Measurements from ENCODE around the gene AMHR2.
"Not testable (repeated sequence)": the region's sequence is repeated elsewhere in the genome, so short reads cannot be mapped to it uniquely, and the experiment has no call there.

Gene AMHR2

DNA sequence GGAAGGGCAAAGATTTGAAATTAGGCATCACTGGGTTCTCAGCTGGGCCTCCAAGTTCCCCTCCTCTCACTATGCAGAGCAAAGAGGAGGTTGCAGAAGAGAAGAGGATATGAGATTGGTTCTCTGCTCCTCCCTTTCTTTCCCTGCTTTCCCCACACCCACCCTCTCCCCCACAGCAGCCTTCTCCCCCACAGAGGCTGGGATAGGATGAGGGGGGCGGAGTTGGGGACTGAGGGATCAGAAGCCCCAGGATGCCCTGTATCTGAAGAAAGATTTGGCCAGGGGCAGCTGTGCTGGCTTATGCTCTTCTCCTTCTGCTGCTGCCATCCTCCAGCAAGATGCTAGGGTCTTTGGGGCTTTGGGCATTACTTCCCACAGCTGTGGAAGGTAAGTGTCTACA lies at the start of gene AMHR2:
TSS of gene AMHR2 (plus strand) at position 259 of the 400 bp plus-strand sequence. CDS start at position 339, 80 bp downstream.
- DNase-seq = no peak

DNA sequence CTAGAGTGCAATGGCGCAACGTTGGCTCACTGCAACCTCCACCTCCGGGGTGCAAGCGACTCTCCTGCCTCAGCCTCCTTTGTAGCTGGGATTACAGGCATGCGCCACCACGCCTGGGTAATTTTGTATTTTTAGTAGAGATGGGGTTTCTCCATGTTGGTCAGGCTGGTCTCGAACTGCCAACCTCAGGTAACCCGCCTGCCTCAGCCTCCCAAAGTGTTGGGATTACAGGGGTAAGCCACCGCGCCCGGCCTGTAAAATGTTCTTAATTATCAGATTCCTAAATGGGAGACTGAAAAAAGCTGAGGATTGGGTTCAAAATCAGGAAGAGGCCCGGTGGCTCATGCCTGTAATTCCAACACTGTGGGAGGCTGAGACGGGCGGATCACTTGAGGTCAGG lies 49.4 kb upstream of the AMHR2 start:
- DNase-seq = not testable (repeated sequence)

DNA sequence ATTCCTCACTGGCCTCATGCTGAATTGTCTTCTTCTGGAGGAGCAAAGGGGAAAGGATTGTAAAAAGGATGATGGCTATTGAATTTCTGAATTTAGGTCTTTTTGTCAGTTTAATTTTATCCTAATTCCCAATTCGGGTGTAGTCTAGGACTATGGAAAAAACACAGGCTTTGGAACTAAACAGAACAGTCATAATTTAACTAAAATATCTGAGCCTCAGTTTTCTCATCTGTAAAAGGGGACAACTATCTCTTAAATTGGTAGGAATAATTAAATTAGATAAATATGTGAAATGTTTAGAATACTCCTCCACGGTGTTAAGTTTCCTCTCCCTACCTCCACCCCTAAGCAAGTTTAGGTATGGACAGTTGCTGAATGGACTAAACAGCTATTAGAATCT lies 46.9 kb upstream of the AMHR2 start:
- no peak for DNase-seq

DNA sequence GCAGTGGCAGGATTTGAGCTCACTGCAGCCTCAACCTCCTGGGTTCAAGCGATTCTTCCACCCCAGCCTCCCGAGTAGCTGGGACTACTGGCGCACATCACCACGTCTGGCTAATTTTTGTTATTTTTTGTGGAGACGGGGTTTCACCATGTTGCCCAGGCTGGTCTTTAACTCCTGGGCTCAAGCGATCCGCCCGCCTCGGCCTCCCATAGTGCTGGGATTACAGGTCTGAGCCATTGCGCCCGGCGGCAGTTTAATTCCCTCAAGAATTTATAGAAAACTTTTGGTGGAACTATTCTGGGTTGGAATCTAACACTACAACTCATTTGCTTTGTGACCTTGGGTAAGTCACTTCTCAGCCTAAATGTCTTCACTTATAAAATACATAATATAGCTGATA lies 45.4 kb upstream of the AMHR2 start:
- no peak for DNase-seq

DNA sequence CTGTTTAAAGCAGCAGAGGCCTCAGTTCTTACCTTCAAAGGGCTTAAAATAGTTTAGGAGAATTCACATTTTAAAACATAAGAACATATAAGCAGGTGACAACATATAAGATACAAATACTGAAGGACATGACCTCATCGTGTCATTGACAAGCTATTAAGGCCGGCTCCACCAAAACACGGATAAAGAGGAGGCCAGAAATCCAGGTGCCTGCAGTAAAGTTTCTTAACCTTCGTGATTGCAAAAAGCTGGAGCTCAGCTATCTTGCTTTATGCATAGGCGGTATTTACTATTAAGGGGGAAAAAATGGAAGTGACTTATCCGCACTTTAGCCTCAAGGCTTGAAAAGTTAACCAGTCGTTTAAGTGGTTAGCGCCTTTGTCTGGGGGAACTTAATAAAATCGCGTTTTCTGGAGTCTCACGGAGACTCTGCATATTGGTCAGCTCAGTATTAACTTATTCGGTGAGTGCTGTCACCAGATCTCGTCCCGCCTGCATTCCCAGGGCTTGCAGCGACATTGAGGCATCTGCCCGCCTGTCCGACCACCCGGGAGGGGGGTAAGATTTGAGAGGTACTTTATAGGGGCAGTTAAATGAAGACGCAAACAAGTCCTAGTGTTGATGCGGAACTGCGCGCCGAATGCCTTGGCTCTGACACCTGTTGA lies 44.8 kb upstream of the AMHR2 start:
- no peak for DNase-seq

DNA sequence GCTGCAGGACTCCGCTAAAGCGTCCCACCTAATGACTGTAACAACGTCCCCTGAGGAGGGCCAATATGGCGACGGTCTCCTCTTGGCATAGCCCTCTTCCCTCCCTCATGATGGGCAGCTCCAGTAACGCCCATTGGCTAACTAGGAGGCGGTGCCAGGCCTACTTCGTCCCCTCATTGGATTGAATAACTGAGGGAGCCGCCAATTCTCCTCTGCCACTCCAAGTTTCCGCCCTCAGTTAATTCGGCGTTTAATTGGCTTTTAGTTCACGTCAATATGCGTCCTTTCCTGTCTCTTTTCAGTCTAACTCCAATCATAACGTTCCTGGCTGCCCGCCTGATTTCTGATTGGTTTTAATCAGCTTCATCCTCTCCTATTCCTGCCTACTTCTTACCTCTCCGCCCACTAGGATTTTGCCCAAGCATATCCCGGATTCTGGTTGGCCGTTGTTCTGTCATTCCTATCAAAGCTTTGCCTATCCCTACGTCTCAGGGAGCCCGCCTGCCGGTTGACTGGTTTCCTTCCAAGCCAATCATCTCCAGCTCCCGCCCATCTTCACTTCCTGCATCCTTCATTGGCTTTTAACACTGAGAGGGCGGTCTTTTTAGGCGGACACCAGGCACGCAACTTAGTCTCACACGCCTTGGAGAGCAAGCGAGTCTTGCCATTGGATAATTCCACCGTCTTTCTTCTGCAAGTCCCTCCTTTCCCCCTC lies 44.1 kb upstream of the AMHR2 start:
- peak; percentile 100 for DNase-seq

DNA sequence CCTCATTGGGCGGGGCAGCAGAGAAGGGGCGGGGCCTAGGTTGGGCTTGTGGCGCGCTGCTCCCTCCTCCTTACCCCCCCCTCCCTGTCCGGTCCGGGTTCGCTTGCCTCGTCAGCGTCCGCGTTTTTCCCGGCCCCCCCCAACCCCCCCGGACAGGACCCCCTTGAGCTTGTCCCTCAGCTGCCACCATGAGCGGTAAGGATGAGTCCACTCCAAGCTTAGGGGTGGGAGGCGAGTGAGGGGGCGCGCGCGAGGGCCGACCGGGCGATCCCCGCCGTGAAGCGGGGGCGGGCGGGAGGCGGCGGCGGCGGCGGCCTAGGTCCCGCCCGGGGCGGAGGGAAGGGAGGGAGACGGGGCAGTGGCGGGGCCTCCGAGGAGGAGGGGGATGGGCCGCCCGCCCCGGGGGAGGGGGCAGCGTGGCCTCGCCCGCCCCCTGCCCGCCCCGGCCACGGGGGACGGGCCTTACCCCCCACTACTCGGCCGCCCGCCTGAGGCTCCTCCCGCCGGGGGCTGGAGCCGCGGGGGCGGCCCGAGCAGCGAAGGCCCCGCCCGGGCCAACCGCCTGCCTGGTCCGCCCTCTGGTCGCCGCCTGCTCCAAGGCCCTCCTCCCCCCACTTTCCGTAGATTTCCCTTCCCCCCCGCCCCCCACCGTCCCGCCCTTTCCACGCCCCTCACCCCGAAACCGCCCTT lies 43.4 kb upstream of the AMHR2 start, which contains the start of gene SP1:
TSS of gene SP1 (plus strand) at position 73 of the 690 bp plus-strand sequence. CDS start at position 189, 116 bp downstream.
- DNase-seq = peak; percentile 10

DNA sequence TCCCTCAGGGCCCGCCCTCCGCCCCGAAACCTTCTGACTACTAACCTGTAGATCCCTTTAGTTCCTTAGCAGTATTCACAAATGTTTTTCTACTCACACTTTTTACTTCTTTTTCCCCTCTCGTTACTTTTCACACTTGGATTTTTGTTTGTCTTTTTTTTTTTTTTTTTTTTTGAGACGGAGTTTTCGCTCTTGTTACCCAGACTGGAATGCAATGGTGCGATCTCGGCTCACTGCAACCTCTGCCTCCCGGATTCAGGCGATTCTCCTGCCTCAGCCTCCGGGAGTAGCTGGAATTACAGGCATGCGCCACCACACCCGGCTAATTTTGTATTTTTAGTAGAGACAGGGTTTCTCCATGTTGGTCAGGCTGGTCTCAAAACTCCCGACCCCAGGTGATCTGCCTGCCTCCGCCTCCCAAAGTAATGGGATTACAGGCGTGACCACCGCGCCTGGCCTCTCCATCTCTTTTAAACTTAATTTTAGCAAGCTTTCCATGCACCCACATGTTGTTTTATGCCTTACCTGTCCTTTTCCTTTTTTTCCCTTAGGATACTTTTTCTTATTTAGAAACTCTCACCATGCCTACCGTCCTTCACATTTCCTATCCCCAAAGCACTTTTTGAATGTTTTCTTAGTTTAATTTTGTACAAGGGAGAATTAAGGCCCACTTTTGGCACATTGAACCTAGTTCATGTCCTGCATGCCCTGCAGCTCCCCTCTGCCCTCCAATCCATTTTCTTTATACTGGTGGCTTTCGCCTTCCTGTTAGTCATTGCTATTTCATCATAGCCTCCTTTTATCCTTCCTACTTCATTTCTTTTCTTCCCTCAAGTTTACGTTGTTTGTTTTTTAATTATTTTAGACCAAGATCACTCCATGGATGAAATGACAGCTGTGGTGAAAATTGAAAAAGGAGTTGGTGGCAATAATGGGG lies 42.6 kb upstream of the AMHR2 start:
- DNase-seq = no peak

DNA sequence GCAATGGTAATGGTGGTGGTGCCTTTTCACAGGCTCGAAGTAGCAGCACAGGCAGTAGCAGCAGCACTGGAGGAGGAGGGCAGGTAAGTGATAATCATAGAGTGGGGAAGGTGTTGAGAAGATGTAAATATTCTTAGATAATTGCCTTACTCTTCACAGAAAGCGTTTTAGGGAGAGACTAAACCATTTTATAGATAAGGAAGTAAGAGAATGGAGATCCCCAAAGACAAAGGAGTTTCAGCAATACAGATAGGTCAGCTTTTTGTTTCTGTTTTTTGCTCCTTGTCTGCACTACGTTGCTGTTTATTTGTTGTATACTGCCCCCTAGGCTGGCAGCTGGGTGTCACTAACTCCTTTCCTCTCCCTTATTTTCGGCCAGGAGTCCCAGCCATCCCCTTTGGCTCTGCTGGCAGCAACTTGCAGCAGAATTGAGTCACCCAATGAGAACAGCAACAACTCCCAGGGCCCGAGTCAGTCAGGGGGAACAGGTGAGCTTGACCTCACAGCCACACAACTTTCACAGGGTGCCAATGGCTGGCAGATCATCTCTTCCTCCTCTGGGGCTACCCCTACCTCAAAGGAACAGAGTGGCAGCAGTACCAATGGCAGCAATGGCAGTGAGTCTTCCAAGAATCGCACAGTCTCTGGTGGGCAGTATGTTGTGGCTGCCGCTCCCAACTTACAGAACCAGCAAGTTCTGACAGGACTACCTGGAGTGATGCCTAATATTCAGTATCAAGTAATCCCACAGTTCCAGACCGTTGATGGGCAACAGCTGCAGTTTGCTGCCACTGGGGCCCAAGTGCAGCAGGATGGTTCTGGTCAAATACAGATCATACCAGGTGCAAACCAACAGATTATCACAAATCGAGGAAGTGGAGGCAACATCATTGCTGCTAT lies 41.7 kb upstream of the AMHR2 start:
- DNase-seq = no peak

DNA sequence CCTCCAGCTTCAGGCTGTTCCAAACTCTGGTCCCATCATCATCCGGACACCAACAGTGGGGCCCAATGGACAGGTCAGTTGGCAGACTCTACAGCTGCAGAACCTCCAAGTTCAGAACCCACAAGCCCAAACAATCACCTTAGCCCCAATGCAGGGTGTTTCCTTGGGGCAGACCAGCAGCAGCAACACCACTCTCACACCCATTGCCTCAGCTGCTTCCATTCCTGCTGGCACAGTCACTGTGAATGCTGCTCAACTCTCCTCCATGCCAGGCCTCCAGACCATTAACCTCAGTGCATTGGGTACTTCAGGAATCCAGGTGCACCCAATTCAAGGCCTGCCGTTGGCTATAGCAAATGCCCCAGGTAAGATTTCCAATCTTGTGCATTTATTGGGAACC lies 40.4 kb upstream of the AMHR2 start:
- DNase-seq = no peak

DNA sequence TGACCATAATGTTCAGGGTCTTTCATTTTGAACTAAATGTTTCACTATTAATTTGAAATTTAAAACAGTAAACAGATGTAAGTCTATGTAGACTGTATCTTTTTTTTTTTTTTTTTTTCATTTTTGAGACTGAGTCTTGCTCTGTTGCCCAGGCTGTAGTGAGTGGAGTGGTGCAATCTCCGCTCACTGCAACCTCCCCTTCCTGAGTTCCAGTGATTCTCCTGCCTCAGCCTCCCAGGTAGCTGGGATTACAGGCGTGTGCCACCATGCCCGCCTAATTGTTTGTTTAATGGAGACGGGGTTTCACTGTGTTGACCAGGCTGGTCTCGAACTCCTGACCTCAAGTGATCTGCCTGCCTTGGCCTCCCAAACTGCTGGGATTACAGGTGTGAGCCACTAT lies 37.3 kb upstream of the AMHR2 start:
- DNase-seq = not testable (repeated sequence)

DNA sequence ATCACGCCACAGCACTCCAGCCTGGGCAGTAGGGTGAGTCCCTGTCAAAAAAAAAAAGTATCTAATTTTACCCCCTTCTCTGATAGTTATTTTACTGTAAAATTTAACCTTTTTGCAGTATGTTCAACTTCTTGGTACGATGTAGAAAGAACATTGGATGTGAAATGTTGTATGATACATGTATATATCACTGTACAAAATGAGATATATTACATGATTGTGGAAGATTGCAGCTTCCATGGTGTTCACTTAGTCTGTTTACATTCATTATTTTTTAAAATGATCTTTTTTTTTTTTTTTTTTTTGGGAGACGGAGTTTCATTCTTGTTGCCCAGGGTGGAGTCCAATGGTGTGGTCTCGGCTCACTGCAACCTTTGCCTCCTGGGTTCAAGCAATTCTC lies 34.7 kb upstream of the AMHR2 start:
- DNase-seq = no peak

DNA sequence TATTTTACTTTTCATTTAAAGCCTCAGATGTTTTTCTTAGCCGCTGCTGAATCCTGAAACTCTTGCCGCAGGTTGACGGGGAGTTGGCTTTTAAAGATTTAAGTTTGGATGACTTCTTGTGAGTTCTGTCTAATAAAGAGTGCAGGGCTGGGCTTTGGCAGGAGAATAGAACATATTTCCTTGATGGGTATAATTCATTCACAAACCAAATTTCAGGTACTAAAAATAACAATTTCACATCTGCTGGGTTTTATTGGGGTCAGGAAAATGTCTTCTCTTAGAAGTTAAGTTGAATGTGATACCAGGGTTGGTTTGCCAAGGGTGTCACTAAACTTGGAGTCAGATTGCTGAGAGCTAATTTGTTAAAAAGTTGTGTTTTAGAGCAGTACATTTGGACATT lies 34.0 kb upstream of the AMHR2 start:
- DNase-seq = no peak

DNA sequence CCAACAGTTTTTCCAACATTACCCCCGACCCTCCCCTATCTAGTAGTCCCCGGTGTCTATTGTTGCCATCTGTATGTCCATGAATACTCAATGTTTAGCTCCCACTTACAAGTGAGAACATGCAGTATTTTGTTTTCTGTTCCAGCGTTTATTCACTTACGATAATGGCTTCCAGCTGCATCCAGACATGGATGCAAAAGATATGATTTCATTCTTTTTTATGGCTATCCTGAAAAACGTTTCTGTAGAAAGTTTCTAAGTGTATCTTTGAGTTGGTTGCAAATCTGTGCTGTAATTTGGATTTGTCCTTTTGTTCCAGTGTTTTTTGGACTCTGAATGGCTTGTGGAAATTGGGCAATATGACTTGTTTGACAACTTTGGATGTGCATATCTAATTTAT lies 31.9 kb upstream of the AMHR2 start:
- no peak for DNase-seq

DNA sequence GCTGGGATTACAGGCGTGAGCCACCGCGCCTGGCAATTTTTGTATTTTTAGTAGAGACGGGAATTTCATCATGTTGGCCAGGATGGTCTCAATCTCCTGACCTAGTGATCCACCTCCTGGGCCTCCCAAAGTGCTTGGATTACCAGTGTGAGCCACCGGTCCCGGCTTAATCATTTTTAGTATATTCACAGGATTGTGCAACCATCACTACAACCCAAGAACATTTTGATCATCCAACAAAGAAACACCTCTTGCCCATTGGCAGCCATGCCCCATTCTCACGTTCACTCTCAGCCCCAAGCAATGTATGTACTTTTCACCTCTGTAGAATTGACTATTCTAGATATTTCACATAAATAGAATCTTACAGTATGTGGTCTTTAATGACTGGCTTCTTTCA lies 23.8 kb upstream of the AMHR2 start:
- no peak for DNase-seq

DNA sequence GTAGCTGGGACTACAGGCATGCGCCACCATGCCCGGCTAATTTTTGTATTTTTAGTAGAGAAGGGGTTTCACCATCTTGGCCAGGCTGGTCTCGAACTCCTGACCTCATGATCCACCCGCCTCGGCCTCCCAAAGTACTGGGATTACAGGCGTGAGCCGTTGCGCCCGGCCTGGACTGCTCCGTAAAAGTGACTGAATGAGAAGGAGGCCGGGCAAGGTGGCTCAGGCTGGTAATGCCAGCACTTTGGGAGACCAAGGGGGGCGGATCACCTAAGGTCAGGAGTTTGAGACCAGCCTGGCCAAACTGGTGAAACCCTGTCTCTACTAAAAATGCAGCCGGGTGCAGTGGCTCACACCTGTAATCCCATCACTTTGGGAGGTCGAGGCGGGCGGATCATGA lies 21.3 kb upstream of the AMHR2 start:
- DNase-seq = not testable (repeated sequence)

DNA sequence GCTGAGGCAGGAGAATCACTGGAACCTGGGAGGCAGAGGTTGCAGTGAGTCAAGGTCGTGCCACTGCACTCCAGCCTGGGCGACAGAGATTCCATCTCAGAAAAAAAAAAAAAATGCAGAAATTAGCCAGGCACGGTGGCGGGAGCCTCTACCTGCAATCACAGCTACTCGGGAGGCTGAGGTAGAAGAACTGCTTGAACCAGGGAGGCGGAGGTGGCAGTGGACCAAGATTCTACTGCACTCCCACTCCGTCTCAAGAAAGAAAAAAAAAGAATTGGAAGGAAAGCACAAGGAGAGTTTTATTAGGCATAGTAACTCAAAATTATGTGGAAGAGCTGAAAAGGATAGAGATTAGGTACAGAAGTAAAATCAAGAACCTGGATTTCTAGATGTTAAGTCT lies 20.8 kb upstream of the AMHR2 start:
- DNase-seq = no peak

DNA sequence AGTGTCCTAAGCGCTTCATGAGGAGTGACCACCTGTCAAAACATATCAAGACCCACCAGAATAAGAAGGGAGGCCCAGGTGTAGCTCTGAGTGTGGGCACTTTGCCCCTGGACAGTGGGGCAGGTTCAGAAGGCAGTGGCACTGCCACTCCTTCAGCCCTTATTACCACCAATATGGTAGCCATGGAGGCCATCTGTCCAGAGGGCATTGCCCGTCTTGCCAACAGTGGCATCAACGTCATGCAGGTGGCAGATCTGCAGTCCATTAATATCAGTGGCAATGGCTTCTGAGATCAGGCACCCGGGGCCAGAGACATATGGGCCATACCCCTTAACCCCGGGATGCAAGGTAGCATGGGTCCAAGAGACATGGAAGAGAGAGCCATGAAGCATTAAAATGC lies 12.7 kb upstream of the AMHR2 start:
- no peak for DNase-seq

DNA sequence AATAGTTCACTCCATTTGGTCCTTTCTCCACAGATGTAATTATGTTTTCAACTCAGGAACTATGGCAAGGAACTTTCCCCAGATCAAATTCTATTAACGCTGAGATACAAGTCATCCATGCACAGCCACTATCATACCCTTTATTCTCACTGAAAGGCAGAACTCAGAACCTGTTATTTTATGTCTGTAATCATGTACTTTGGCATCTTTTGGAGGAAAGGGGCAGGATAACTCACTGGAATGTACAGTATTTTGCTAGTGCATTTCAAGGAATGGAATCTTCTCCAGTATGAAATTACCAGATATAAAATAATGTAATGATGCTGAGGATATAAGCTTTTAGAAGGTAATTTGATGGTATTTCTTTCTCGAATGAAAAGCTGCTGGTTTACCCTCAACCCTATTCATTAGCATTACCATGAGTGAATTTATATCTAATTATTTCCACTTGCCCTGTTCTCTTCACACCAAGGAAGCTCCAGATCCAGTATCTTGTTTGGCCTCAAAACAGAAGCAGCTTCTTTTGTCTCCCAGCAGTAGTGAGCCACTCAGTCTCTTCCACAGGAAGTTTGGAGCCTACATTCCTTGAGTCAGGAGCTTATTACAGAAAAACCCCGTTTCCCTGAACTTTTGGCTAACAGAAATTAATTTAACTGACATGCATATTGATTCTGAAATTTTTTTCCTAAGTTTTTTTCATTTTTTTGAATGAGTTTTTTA lies 10.0 kb upstream of the AMHR2 start:
- DNase-seq = no peak

DNA sequence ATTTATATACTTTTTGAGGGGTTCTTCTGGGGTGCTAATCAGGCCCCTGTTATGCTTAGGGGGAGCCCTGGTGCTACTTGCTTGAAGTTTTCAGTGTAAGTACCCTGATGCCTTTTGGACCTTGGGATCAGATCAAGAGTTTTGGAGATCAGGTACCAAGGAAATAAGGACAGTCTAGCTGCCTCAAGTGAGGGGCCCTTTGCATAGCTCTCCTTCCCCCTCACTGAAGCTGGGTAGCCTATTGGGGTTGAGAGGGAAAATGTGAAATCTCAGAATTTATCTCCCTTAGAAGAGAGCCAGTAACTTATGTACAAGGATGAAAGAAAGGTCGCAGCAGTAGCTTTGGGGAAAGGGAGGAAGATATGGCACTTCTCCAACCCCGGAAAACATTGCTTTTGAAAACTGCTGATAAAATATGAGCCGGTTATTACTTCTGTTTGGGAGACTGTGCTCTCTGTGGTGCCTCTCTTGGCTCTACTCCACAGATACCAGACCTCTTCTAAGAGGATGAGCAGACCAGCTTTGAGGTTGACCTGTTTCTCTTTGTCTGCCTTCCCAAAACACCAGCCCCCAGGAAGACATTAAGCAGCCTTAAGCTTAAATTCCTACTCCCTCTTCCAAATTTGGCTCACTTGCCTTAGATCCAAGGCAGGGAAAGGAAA lies 8.8 kb upstream of the AMHR2 start:
- no peak for DNase-seq
